Measurements from ENCODE around the gene BCL11B.

BCL11B gene

DNA sequence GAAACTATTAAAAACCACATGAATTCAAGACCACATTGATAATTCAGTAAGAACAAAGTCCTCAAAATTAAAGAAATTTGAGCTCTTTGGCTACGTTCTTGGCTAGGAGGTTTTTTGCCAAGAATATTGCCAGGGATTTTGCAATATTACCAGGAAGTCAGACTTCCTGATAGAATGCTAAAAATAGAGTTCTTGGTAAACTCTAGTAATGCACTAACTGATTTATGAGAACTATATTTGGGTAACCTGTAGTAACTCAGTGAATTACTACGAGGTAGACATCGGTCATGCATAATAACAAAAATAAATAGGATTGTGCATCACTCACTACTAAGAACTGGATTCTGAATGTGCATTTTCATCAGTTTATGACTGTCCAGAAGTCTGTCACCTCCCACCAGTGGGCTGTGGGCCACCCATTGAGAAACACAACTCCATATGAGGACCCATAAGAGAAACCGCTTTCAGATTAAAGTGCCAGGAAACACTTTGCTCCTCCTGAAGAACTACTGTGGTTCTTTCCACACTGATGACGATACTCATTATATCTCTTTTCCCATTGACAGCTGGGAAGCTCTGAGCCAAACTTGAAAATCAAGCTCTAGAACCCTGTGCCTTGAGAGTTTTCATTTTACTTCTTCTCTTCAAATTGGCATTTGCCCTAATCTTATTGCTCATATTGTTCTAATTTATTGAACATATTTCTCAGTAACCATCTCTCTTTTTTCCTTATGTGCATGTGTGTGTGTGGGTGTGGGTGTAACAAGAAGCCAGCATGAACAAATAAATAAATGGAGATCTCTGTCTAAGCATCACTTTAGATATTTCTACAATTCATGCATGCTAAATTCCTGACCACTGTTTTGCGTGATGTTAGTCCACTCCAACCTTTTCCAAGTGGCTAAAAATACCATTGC is 116.6 kb downstream of the BCL11B start:
- no peak for DNase-seq

DNA sequence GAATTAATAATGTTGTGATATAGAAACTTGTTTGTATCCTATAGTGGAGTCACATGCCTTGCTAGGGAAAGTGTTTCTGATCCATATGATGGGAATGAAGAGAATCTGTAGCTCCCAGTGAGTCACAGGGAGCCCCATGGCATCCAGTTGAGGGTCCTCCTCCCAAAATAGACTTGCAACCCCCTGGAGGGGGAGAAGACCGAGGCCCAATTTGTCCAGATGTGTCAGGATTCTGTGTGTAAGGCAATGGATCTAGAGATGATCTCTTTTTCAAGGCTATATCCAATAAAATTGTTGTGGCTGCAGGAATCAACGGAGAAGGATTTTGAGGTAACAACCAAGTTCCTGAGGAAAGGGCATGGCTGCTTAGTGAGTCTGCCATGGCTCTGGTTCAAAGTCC is 121.8 kb downstream of the BCL11B start:
- no peak for DNase-seq

DNA sequence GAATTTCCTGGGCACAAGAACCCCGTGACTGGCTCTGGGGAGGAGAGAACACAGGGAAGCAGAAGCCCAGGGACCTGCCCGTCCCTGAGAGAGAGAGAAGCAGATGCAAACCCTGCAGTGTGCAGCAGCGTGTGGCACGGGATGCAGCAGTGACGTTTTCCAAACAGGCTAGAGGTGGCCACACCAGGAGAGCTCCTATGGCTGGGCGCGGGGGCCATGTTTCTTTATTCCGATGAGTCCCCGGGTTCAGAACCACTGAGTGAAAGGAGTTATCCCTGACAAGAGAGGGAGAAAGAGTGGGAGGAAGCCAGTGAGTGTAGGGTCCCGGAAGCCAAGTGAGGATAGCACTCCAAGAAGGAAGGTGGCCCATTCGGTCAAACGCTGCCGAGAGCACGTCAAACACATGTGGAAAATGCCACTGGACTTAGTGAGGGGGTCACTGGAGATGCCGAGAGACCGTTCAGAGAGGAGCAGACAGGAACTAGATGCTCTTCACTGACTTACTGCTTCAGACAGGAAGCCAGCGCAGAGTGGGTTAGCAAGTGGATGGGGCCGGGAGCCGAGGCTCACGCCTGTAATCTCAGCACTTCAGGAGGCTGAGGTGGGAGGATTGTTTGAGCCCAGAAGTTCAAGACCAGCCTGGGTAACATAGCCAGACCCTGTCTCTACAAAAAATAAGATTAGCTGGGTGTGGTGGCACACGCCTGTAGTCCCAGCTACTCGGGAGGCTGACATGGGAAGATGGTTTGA is 123.0 kb downstream of the BCL11B start:
- DNase-seq: no peak

DNA sequence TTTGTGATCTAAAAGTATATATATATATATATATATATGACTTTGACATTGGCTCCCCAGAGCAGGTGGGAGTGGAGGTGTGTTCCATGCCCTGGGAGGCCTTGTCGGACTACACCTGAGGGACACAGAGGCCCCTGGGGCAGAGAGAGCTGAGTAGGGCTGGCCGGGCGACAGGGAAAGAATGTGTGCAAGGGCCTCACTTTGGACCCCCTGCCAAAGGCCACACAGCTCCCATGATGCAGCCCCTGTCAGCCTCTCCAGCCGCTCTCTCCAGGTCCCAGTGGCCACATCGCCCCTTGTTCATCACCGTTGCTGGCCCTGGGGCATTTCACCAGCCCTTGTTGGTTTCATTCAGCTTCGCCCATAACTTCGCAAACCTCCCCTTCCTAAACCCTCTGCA is 123.9 kb downstream of the BCL11B start:
- no peak for DNase-seq

DNA sequence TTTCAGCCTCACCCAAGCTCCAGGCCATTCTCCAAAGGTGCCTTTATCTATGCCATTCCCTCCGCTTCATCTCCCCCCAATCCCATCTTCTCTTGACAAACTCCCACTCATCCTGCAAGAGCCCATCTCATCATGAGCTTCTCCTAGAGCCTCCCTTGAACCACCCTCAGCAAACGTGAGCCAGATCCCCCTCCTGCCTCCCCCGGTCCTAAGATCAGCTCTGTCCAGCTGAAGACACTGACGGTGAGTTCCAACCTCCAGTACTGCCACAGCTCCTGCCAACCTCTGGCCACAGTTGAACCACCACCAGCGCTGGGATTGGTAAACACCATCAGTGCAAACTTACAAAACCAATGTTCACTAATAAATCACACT is 124.6 kb downstream of the BCL11B start:
- no peak for DNase-seq

DNA sequence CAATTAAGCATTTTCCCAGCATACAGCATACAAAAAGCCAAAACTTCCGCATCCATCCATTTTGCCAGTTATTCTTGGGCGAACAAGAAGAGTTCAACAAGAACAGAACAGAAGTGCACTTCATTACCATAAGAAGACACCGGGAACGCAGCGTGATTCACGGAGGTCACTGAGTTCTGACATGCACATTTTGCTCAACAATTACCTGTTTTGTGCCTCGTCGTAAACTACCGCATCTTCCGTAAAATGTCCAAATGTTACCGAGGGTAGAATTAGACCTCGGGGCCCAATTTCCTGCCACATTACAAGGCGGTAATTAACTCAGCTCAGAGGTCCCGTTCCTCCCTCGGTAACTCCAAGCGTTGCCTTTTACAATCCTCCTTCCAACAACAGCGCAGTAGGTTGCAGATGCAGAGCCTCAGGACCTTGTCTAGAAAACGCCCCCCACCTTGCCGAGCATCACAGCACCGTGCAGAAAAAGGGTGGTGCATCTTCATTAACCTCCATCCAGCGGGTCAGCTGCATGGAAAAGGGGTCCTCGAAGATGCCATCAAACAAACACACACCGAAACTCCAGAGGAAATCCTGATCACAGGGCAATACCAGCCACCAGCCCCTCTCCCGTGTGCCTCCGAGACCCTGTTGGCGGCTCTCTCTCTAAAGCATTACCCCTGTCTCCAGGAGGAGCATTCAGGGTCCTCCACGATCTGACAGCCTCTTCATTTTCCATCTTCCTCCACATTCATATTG is 125.2 kb downstream of the BCL11B start:
- no peak for DNase-seq

DNA sequence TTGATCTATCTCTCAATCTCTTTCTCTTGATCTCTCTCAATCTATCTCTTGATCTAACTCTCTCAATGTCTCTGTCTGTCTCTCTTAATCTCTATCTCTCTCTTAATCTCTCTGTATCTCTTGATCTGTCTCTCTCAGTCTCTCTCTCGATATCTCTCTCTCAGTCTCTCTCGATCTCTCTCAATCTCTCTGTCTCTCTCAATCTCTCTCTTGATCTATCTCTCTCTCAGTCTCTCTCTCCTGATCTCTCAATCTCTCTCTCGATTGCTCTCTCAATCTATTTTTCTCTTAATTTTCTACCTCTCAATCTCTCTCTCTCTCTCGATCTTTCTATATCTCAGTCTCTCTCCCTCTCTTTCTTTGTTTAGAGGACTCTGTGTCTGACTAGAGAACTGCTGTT is 126.7 kb downstream of the BCL11B start:
- no peak for DNase-seq

DNA sequence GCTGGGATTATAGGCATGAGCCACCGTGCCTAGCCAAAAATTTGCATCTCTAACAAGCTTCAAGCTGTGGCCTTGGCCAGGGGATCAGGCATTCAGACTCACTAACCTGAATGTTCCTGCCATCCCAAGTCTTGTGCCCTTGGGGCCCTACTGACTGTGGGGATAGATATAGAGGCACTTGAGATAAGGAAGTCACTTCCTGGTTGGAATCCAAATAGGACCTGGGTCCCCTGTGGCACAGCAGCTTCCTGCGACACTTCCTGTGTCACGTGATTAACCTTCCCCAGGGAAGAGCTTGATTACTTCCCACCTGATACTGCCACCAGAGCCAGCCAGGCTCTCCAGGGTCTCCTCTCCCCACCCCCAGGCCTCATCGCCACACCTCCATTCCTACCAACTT is 128.2 kb downstream of the BCL11B start:
- no peak for DNase-seq

DNA sequence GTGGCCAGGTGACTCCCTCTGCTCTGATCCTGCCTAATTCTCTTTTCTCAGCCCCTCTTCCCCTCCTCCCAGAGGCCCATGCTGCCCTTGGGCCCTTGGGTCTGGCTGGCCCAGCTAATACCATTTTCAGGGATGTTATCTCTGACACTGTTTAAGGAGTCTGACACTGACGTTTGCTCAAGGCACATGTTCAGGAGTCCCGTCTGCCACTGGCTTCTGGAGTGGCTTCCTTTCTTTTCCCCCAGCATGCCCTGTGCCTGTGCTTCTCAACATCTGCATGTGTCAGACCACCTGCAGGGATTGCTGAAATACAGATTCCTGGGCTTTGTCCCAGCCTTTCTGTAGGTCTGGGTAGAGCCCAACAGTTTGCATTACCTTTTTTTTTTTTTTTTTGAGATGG is 128.9 kb downstream of the BCL11B start:
- DNase-seq: no peak

DNA sequence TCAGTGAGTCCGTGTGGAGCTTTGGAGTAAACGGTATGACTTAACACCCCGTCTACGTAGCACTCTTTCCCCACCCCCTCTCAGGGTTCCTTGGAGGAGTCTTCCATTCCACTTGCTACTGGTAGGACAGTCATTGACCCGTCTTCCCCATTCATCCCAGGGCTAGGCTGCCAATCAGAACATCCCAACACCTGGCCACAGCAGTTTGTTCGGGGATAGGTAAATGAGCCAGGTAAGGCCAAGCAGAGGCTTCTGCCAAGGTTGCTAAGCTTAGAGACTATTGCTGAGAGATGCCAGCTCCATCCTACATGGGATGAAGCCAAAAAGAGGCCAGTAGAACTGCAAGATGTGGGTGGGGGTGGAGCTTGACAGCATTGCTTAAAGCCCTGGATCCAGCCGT is 130.8 kb downstream of the BCL11B start:
- DNase-seq: no peak

DNA sequence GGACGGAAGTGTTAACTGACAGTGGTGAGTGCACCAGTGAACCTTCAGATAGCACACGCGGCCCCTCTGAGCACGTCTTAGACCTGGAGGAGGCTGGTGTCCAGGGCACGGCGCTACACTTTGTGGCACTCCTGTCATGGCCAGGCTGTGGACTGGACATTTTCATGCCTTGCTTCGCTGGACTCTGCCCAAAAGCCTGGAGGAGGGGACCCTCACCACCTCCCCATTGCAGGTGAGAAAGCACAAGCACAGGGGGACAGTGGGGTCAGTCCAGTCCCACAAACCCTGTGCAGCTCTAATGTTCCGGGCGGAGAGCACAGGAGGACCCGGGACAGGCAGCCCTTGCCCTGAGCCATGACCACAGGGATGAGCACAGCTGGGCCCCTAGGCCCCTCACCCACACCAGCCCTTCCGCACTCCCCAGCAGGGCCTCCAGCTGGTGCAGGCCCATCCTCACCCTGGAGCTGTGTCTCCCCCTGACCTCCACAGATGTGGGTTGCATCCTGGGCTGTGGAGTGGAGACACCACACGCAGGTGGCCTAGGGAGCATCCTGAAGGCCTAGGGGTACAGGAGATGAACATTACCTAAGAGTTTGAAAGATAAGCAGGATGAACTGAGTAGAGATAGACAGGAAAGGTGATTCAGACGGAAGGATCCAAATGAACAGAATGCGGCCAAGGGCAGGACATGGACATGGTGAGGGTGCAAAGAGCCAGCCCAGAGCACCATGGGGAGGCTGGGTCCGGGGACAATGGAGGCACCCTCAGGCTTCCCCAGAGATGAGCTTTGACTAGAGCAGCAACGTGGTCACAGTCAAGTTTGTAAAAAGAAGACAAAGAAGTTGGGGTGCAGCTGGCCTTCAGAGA is 132.8 kb downstream of the BCL11B start:
- DNase-seq: no peak

DNA sequence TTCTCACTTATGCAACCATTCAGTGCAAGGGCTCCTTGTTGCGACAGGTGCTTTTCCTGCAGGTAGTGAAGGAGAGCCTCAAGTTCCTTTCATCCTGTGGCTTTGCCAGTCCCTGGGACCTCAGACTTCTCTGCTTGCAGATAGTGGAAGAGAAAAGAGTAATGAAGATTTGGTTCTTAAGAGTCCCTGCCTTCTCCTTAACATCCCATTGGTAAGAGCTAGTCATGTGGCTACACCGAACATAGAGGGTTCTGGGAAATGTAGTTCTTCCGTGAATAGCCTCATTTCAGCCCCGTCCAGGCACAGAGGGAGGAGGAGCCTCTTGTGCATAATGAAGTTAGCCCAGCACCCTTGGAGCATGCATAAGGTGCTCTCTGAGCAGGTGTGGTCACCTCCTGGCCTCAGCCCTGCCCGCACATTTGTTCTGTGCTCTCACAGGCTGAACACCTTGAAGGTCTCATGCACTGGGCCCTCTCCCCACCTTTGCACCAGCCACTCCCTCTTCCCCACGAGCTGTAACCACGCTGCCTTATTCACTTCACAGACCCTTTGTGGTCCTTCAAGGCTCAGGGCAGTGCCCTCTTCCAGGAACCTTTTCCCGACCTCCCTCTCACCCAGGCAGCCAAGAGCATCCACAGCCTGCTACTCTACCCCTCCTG is 134.0 kb downstream of the BCL11B start:
- DNase-seq: no peak

DNA sequence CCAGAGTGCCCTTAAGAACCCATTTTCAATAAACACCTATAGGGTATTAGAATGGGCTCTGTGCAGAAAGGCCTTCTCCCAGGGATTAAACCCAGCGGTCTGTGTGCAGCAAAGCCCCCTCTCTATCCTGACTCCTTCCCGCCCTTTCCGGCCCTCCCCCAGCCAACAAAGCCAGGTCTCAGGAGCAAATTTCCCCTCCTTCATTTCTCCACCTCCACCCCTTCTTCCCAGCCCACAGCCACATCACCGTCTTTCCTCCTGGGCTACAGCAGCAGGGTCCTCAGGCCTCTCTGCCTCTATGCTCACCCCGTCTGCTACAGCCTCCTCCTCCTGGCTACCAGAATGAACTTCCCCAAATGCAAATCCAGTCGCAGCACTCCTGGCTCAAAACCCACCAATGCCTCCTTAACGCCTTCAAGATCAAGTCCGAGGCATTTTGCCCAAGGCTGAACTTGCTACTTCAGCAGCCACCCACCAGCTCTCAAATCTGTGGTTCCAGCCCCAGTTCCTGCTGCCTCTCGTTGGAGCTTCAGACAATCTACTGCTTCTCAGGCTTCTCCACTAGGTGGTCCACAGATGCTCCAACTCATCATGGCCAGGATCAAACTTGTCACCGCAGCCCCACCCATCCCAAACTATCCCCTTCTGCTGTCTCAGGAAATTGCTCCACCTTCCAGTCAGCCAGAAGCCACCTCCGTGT is 134.8 kb downstream of the BCL11B start:
- no peak for DNase-seq

DNA sequence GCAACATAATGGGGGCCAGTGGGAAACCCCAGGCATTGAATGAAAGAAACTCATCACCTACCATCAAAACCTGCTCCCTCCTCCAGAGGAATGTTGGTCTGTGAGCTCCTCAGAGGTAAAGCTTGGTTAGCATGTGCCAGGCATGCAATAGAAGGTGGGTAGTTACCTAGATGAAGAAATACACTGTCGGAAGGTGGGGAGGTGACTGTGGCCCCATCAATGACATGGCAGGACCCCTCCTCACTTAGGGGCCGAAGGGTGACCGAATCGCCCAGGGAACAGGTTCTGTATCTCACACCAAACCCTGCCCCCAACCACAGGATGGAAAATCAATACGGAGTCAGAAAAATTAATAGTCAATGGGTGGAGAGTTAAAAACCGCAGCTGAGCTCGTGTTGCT is 135.6 kb downstream of the BCL11B start:
- no peak for DNase-seq

DNA sequence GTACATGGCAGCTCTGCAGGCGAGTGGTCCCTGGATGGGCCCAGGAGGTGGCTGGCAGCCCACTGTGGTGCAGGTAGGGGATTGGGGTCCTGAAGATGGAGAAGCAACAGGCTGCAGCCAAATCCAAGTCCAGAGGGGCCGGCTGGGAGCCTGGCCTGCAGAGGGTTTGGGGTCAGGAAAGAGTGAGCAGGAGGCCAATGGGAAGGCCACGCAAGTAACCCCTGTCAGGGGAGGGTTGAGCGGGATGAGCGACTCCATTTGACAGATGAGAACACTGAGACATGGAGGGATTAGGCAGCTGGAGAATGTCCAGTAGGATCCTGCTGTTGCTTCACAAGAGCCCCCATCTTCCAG is 136.0 kb downstream of the BCL11B start:
- no peak for DNase-seq

DNA sequence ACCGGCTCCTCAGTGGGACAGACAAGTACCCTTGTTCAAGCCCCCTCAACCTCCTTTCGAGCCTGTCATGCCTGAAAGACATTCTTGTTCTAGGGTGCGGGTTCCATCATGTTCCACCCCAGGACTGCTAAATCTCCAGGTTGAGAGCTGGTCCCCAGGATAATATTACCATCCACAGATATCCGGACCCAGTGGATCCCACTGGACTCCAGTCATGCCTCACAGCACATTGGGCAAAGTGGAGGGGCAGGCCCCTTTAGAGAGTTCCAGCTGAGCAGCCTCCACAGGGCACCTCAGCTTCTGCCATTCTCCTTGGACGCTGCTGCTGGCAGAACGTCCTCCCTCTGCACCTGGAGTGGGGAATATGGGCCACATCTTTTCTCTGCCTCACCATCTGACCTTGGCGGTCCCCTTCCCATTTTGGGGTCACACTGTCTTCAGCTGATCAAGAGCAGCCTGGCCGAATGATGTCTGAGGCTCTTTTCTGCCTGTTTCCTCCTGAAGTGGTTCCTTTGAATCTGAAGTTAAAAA is 137.4 kb downstream of the BCL11B start:
- no peak for DNase-seq

DNA sequence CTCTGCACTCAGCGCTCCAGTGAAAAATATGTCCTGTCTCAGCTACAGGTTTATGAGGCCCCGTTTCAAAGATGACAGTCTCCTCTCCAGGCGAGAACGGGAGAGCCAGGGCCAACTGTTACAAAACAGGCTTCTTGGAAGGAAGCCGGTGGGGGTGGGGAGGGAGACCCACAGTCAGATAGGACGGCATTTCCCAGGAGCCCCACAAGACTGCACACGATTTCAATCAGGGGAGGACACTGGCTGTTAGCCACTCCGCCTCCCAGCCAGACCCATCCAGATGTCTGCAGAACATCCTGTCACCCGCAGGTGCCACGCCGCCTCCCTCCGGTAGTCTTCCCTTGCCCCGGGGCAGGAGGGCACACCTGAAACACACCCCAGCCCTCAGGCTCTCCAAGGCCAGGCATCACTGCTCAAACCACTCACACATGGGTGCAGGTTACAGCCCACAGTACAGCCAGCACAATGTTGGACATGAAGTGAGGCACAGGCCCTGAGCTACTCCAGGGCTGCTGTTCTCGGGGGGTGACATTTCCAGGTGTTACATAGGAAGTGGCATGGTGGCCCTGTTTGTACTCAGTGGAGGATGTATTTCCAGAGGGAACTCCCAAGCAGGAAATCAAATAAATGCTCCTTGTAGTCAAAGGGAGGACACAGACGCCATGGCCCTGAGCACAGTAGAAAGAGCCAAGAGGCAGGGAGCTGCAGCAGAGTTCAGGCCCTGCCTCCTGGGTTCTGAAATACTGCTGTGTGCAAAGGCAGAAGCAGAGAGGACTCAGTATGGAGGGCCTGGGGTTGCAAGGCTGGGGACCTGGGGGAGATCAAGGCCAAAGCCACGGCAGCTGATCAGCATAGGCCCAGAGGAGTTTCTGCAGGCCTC is 138.1 kb downstream of the BCL11B start:
- DNase-seq: no peak

DNA sequence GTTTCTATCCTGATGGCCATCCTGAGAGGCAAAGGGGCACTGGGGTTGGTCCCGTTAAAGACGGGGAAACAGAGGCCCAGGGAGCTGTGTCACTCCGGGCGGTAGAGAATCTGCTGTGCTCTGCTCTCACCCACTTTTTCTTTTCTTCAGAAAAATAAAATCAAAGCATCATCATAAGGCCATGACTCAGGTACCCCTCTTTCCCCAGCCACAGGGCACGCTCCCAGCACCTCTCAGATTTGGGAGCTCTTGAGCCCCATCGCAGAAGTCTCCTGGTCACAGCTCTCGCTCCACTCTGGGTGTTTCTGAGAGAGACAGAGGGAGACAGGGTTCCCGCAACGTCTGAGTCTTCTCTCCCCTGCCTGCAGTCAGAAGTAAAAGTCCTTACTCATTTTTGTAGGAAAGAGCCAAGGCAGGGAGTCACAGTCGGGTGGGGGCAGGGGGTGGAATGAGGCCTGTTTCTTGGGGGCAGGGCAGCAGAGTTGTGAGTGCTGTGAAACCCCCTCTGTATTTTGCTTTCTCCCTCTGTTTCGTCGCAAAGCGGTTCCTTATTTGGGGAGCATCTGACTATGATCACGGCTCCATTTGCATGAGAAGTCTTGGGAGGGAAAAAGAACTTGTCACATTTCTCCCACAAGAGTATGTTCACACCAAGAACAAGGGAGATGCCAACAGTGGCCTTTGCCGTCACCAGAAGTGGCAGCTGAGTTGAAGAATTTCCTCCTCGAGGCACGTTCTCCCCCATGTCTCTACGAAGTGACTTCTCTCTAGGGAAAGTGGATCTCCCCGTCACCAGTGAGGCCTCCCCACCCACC is 139.0 kb downstream of the BCL11B start:
- no peak for DNase-seq

DNA sequence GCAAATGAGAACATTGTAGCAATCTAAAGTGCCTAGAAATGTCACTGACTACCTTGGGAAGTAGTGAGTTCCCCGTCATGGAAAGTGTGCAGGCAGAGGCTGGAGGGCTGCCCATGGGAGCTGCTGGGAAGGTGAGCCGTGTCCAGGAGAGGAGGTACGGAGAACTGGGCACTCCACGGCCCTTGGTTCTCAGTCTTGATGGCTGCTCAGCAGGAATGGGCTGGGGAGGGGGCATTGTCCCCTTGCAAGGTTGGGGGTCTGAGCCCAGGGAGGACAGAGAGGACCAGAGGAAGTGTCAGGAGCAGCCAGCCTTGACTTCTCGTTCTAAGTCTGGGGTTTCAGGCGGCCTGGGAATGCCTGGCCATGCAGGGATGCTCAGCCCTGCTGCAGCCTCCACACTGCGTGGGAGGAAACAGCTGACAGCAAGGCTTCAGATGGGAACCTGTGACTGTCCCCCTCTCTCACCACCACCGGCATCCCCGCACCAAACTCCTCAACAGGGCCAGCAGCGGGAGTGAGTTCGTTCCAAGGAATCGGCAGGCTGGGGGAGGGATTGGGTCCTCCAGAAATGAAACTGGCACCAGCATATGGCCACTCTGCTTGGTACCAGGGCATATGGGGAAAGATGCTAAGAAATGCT is 140.2 kb downstream of the BCL11B start:
- DNase-seq: no peak

All from NCI-H1417 (cell line).